Mesenchymal stem cell (in vitro differentiated cells and primary cell): ENCODE results near the gene HADH. TPM values are rescaled to one million over a fixed set of nuclear protein-coding genes. Genes with fewer than 3 reads are reported as not detected.

ENCODE experiments used
- DNase-seq: peaks from one replicate; pipeline ENCODE4 v3.0.0-alpha.2; 2013
- H2AFZ ChIP-seq: one replicate; pipeline ENCODE4 v1.6.1; 2013; ENCODE audit warnings: low read depth, mild to moderate bottlenecking, control low read depth, inconsistent platforms, low read length, moderate library complexity
- H2AK5ac ChIP-seq: 2 replicates; pipeline ENCODE4 v1.6.1; 2013; ENCODE audit warnings: low read length, moderate library complexity, mild to moderate bottlenecking, inconsistent platforms; ENCODE audit not compliant: severe bottlenecking
- H2BK120ac ChIP-seq: one replicate; pipeline ENCODE4 v1.6.1; 2013; ENCODE audit warnings: low read depth, mild to moderate bottlenecking, inconsistent platforms, low read length, moderate library complexity
- H2BK12ac ChIP-seq, 2 experiments: one replicate each; pipeline ENCODE4 v1.6.1; 2013; ENCODE audit warnings: inconsistent platforms in 2 of 2, low read length in 2 of 2, mild to moderate bottlenecking in 2 of 2, moderate library complexity in 2 of 2, control low read depth in 1 of 2
- H2BK15ac ChIP-seq: one replicate; pipeline ENCODE4 v1.6.1; 2013; ENCODE audit warnings: mild to moderate bottlenecking, low read depth, inconsistent platforms; ENCODE audit not compliant: poor library complexity, severe bottlenecking
- H2BK5ac ChIP-seq: 2 replicates; pipeline ENCODE4 v1.6.1; 2013; ENCODE audit warnings: low read depth, mild to moderate bottlenecking, low read length, control low read depth, inconsistent platforms; ENCODE audit not compliant: poor library complexity, severe bottlenecking
- H3K14ac ChIP-seq, 2 experiments: one replicate each; pipeline ENCODE4 v1.6.1; 2013; ENCODE audit warnings: inconsistent platforms in 2 of 2, low read length in 2 of 2, control low read depth in 1 of 2, mild to moderate bottlenecking in 1 of 2, moderate library complexity in 1 of 2
- H3K18ac ChIP-seq, 2 experiments: one replicate each; pipeline ENCODE4 v1.6.1; 2013; ENCODE audit warnings: inconsistent platforms in 2 of 2, low read length in 2 of 2, control low read depth in 1 of 2, low read depth in 1 of 2, mild to moderate bottlenecking in 1 of 2
- H3K23ac ChIP-seq, 2 experiments: one replicate each; pipeline ENCODE4 v1.6.1; 2013; ENCODE audit warnings: inconsistent platforms in 2 of 2, low read length in 2 of 2, mild to moderate bottlenecking in 2 of 2, moderate library complexity in 2 of 2, control low read depth in 1 of 2
- H3K27ac ChIP-seq: 2 replicates; pipeline ENCODE4 v1.5.1; 2013; ENCODE audit warnings: mild to moderate bottlenecking, moderate library complexity, low read length, control low read depth, inconsistent platforms; ENCODE audit not compliant: poor library complexity, severe bottlenecking
- H3K27me3 ChIP-seq, 2 experiments: 2 replicates each; pipeline versions ENCODE4 v1.6.1 to v1.7.0; 2013; ENCODE audit warnings: low read length in 2 of 2, mild to moderate bottlenecking in 2 of 2, moderate library complexity in 2 of 2, control low read depth in 1 of 2, inconsistent platforms in 1 of 2; ENCODE audit not compliant: control insufficient read depth in 1 of 2, insufficient read depth in 1 of 2
- H3K36me3 ChIP-seq, 2 experiments: 2 replicates each; pipeline versions ENCODE4 v1.6.1 to v1.7.0; 2013; ENCODE audit warnings: low read length in 2 of 2, control low read depth in 1 of 2, inconsistent platforms in 1 of 2, low read depth in 1 of 2, mild to moderate bottlenecking in 1 of 2; ENCODE audit not compliant: insufficient read depth in 2 of 2, control insufficient read depth in 1 of 2
- H3K4ac ChIP-seq, 2 experiments: one replicate each; pipeline ENCODE4 v1.6.1; 2013; ENCODE audit warnings: inconsistent platforms in 2 of 2, low read length in 2 of 2, mild to moderate bottlenecking in 2 of 2, moderate library complexity in 2 of 2, control low read depth in 1 of 2, low read depth in 1 of 2
- H3K4me1 ChIP-seq: 2 replicates; pipeline ENCODE4 v1.6.1; 2013; ENCODE audit warnings: low read depth, low read length, control low read depth; ENCODE audit not compliant: control insufficient read depth, insufficient read depth
- H3K4me2 ChIP-seq: 2 replicates; pipeline ENCODE4 v1.6.1; 2013; ENCODE audit warnings: low read length, mild to moderate bottlenecking, inconsistent platforms; ENCODE audit not compliant: poor library complexity, severe bottlenecking
- H3K4me3 ChIP-seq, 2 experiments: 2 replicates each; pipeline versions ENCODE4 v1.5.1 to v1.7.0; 2013; ENCODE audit warnings: low read length in 2 of 2, mild to moderate bottlenecking in 2 of 2, control low read depth in 1 of 2, low read depth in 1 of 2; ENCODE audit not compliant: insufficient read depth in 1 of 2
- H3K79me1 ChIP-seq: replicated peaks from 2 replicates; pipeline ENCODE4 v1.6.1; 2013; ENCODE audit warnings: mild to moderate bottlenecking, control low read depth, low read length, inconsistent platforms; ENCODE audit not compliant: poor library complexity, severe bottlenecking
- H3K9ac ChIP-seq: 2 replicates; pipeline ENCODE4 v1.7.0; 2013; ENCODE audit warnings: mild to moderate bottlenecking, low read length, moderate library complexity
- H3K9me3 ChIP-seq: 2 replicates; pipeline ENCODE4 v1.7.0; 2013; ENCODE audit warnings: mild to moderate bottlenecking, low read length; ENCODE audit not compliant: control insufficient read depth
- H4K8ac ChIP-seq: one replicate; pipeline ENCODE4 v1.6.1; 2013; ENCODE audit warnings: inconsistent platforms, mild to moderate bottlenecking, low read length, moderate library complexity
- H4K91ac ChIP-seq: one replicate; pipeline ENCODE4 v1.6.1; 2013; ENCODE audit warnings: mild to moderate bottlenecking, low read length, inconsistent platforms
- WGBS: methylation state at CpG from one replicate; pipeline ENCODE4 v1.1.7; 2013; ENCODE audit warnings: mixed read lengths; 5-methylcytosine and 5-hydroxymethylcytosine counted together
- polyA plus RNA-seq, 2 experiments: library from polyadenylated mRNA; stranded (reverse); fragments of 200-250 nt; gene quantifications; one replicate each; pipeline ENCODE4 v1.2.3, GENCODE V29; 2013

The HADH gene
- polyA plus RNA-seq (2013, experiment 1 of 2) = 14.1 TPM
- 14.6 TPM for polyA plus RNA-seq (2013, experiment 2 of 2)

DNA sequence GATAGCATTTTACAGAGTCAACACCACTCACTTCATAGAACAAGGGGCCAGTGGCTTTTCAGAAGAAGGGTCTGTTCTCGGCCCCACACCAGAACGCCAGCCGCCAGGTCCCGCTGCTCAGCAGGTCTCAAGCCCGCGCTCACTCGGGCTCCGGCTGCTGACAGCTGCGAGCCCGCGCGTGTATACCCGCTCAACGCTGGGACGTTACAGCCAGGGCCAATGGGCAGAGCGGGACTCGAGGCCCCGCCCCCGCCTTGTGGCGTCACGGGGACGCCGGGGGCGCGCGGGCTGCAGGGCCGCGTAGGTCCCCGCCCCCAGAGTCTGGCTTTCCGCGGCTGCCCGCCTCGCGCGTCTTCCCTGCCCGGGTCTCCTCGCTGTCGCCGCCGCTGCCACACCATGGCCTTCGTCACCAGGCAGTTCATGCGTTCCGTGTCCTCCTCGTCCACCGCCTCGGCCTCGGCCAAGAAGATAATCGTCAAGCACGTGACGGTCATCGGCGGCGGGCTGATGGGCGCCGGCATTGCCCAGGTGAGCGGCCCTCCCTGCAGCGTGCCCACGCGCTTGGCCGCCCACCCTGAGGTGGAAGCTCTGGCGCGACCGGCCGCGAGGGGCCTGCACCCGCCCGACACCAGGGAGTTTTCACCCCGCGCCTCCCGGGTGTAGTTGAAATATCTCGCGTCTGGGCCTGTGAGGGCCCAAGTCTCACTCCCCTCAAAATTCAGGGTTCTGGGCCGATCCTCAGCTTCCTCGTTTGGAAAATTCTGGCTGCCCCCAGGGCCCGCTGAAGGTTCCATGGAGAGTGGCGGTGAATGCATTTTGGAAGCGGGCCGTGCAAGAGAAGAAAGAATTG, at the start of gene HADH:
HADH (plus strand) TSS at position 353 of the 850 bp plus-strand sequence; CDS start at position 397, 44 bp downstream.
- no peak within 1 kb of the TSS for H2BK5ac ChIP-seq
- H3K36me3 ChIP-seq = no peaks in the 10 kb centered on the region
- no peak within 1 kb of the TSS for H2AK5ac ChIP-seq
- peak within 1 kb of the TSS; percentile 71 for H4K91ac ChIP-seq
- H3K4me1 ChIP-seq = peaks cover 2% of the 10 kb centered on the region
- H3K79me1 ChIP-seq = peaks cover 12% of the 10 kb centered on the region
- peak within 1 kb of the TSS; percentile 90 for H2AFZ ChIP-seq
- peak within 1 kb of the TSS; percentile 78 for H2BK120ac ChIP-seq
- peak within 1 kb of the TSS; percentile 5 to 10 for H3K4ac ChIP-seq
- peak; percentile 92 for DNase-seq
- peak within 1 kb of the TSS in 1 of 2 experiments; percentile 32 for H2BK12ac ChIP-seq
- no peaks in the 10 kb centered on the region for H3K9me3 ChIP-seq
- H3K27me3 ChIP-seq = no peaks in the 10 kb centered on the region
- WGBS = under 1% methylated on average over 78 of the region's 78 CpGs
- peak within 1 kb of the TSS in 1 of 2 experiments; percentile 72 for H3K14ac ChIP-seq
- H3K18ac ChIP-seq = peak within 1 kb of the TSS; percentile 83 to 96
- peak within 1 kb of the TSS; percentile 81 for H4K8ac ChIP-seq
- peak within 1 kb of the TSS; percentile 80 for H3K4me2 ChIP-seq
- H3K9ac ChIP-seq = peak within 1 kb of the TSS; percentile 92
- no peak within 1 kb of the TSS for H3K27ac ChIP-seq
- H3K4me3 ChIP-seq = peak within 1 kb of the TSS; percentile 85 to 86
- peak within 1 kb of the TSS; percentile 73 for H2BK15ac ChIP-seq
- peak within 1 kb of the TSS in 1 of 2 experiments; percentile 42 for H3K23ac ChIP-seq

DNA sequence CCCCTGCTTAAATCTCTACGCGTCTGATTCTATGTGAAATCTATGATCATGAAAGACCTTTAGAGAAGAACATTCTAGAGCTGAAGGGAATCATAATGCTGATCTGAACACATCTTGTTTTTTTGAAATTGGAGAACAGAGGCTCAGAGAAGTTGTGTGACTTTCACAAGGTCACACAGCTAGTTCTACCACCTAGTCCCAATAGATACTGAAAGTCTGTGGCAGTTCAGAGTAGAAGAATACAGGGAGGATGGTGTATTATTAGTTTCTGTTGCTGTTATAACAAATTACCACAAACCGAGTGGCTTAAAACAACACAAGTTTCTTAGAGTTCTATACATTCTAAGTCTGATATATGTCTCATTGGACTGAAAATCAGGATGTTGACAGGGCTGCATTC, 43.9 kb upstream of the HADH start:
- Histone ChIP-seq H3K18ac (no peak overlapping the region), H3K4me3 (no peak overlapping the region), H2BK5ac (no peak overlapping the region), H3K9ac (no peak overlapping the region), H3K4me2 (no peak overlapping the region), H3K4ac (no peak overlapping the region), H2AFZ (no peak overlapping the region), H2BK12ac (no peak overlapping the region), H3K4me1 (no peaks in the 10 kb centered on the region), H2AK5ac (no peak overlapping the region), H4K8ac (no peak overlapping the region), H3K14ac (no peak overlapping the region), H3K79me1 (no peaks in the 10 kb centered on the region), H3K36me3 (peaks cover 0 to 43% of the 10 kb centered on the region in 2 experiments), H4K91ac (no peak overlapping the region), H2BK15ac (no peak overlapping the region), H3K23ac (no peak overlapping the region), H2BK120ac (no peak overlapping the region), H3K27ac (no peak overlapping the region), H3K9me3 (no peaks in the 10 kb centered on the region), H3K27me3 (no peaks in the 10 kb centered on the region)
- WGBS = 97% methylated on average over 2 of the region's 3 CpGs
- DNase-seq = no peak

DNA sequence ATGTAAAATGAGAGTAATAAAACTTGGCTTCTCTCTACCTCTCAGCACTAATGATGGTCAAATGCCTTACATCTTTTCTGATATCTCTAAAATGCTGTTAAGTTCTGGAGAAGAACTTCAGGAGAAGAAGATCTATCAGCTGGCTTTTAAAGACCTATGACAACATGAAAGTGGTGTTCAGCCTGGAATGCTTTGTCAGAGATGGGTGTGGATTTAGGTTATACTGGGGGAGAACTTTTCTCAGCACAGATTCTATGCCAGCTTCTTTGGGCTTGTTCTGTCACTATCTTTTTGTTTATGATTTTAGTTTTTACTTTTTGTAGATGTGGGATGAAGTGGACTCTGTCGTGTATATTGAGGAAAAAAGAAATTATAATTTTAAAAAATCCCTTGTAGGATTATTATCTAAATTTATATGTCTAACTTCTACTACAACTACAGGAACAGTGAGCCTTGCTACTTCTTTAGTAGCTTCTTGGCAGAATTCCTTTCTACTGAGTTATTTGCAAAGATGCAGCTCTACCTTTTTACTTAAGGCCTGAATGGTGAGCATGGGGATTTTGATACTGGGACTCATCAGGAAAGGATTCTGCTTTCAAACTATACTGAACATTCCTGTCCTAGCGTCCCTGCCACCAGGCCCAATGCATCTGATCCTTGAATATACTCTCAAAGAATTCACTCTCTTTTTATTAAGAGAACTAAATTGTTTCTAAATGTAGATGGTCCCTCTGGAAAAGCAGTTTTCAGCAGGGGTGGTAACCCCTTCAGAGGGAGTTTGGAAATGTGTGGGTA, 38.7 kb upstream of the HADH start:
- Histone ChIP-seq H3K27ac (peak overlapping the region; percentile 88), H3K9me3 (no peaks in the 10 kb centered on the region), H2BK12ac (no peak overlapping the region), H2BK120ac (no peak overlapping the region), H3K27me3 (no peaks in the 10 kb centered on the region), H2BK5ac (peak overlapping the region; percentile 75), H3K36me3 (peaks cover 0 to 39% of the 10 kb centered on the region in 2 experiments), H3K79me1 (no peaks in the 10 kb centered on the region), H4K91ac (no peak overlapping the region), H2BK15ac (no peak overlapping the region), H3K4me1 (peaks cover 2% of the 10 kb centered on the region), H3K18ac (no peak overlapping the region), H3K14ac (peak overlapping the region in 1 of 2 experiments; percentile 57), H3K4me3 (no peak overlapping the region), H2AK5ac (no peak overlapping the region), H3K4ac (no peak overlapping the region), H2AFZ (no peak overlapping the region), H4K8ac (no peak overlapping the region), H3K4me2 (no peak overlapping the region), H3K23ac (no peak overlapping the region), H3K9ac (no peak overlapping the region)
- no CpG with 5 or more reads among the region's 2 CpGs for WGBS
- DNase-seq = no peak

DNA sequence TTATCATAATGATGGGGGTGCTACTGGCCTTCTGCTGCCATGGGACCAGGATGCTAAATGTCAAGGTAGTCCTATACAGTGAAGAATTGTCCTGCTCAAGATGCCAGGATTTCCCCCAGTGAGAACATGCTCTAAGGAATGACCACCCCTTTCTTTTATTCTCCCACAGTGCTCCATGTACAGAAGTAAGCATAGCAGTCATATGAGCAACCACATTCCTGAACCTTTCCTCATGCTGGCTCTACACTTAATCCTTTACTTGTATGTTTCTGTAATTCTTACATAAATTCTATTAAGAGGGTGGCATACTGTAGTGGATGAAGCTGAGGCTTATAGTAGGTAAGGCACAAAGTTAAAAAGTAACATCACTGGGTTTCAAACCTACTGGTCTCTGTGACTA, 38.1 kb upstream of the HADH start:
- no peak overlapping the region for H4K91ac ChIP-seq
- no peak overlapping the region for H2BK15ac ChIP-seq
- H3K23ac ChIP-seq = no peak overlapping the region
- no peak overlapping the region for H3K4ac ChIP-seq
- peak overlapping the region in 1 of 2 experiments; percentile 28 for H3K18ac ChIP-seq
- no peaks in the 10 kb centered on the region for H3K27me3 ChIP-seq
- H3K4me2 ChIP-seq = no peak overlapping the region
- peak; percentile 68 for DNase-seq
- H2BK5ac ChIP-seq = peak overlapping the region; percentile 75
- H3K4me1 ChIP-seq = peaks cover 2% of the 10 kb centered on the region
- H2AFZ ChIP-seq = no peak overlapping the region
- H3K9ac ChIP-seq = no peak overlapping the region
- H3K36me3 ChIP-seq = peaks cover 0 to 35% of the 10 kb centered on the region in 2 experiments
- no peak overlapping the region for H3K4me3 ChIP-seq
- no peaks in the 10 kb centered on the region for H3K9me3 ChIP-seq
- no peak overlapping the region for H4K8ac ChIP-seq
- peak overlapping the region in 1 of 2 experiments; percentile 57 for H3K14ac ChIP-seq
- H3K79me1 ChIP-seq = no peaks in the 10 kb centered on the region
- no peak overlapping the region for H2AK5ac ChIP-seq
- no peak overlapping the region for H2BK120ac ChIP-seq
- peak overlapping the region; percentile 94 for H3K27ac ChIP-seq
- no peak overlapping the region for H2BK12ac ChIP-seq
